Kidney capillary endothelial cell (primary cell): Measurements from ENCODE around the gene PPP1R1C.

Experiments used
- DNase-seq: peaks from one replicate; pipeline ENCODE4 v3.0.0-alpha.2; 2018; ENCODE audit warnings: low spot score

The PPP1R1C gene

GRCh38 chr2:181972431-181973170, 13.1 kb upstream of the PPP1R1C start:
- DNase-seq, result no peak

- DNase-seq, result no peak
These were observed 12.4 kb upstream of the PPP1R1C start for GRCh38 chr2:181973171-181973783.

DNA sequence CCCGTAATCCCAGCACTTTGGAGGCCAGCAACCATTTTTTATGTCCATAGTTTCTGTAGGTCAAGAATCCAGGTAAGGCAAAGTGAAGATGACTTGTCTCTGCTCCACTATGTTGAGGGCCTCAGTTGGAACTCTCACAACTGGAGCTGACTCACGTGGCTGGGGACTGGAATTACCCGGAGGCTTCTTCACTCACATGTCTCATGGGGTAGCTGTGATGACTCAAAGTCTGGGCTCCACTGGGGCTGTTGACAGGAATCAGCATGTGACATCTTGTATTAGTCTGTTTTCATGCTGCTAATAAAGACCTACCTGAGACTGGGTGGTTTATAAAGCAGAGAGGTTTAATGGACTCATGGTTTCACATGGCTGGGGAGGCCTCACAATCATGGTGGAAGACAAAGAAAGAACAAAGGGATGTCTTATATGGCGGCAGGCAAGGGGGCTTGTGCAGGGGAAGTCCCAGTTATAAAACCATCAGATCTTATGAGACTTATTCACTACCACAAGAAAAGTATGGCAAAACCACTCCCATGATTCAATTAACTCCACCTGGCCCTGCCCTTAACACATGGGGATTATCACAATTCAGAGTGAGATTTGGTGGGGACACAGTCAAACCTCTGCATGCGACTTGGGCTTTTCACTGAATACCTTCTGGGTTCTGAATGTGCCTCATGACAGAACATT, 7.8 kb upstream of the PPP1R1C start:
- DNase-seq, result no peak

DNA sequence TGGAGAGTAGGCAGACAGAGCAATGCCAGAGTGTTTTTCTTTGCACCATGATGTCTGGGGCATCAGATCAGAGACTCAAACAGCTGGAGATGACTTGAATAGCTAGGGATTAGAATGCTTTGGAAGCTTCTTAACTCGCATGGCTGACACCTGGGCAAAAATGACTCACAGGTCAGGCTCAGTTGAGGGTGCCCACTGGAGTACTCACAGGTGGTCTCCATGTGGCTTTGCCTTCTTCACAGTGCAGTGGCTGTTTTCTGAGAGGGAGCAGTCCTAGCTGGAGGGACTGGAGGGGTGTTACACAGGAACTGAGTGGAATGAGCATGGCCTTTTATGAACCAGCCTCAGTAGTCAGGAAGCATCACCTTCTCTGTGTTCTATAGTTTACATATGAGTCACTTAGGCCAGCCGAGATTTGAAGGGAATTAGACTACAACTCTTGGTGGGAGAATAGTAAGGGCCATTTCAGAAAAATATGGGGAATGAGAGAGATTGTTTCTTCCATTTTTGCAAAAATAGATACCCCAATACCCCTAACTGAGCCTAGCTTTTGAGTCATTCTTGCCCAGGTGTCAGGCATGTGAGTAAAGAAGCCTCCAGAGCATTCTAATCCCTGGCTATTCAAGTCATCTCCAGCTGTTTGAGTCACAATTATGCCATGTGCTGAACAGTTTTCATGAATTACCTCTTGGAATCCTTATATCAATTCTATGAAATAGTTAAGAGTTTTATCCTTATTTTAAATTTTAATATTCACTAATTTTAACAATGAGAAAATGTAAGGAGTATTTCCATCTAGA, 7.1 kb upstream of the PPP1R1C start:
- no peak for DNase-seq

DNA sequence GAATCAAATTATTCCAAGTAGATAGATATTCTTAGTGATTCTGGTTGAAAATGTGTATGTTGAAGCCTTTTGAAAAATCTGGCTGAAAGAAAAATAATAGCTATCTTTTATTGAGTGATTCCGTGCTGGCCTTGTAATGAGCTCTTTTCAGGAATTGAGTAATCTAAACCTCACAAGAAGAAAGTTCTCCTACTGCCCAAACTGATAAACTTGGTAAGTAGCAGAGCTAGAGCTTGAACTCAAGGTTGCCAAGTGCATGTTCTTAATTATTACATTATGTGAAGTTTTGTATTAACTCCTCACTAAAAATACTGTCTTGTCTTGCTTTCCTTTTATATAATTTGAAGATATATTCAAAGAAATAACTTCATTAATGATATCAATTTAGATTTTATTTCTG, 1.6 kb upstream of the PPP1R1C start:
- no peak for DNase-seq

DNA sequence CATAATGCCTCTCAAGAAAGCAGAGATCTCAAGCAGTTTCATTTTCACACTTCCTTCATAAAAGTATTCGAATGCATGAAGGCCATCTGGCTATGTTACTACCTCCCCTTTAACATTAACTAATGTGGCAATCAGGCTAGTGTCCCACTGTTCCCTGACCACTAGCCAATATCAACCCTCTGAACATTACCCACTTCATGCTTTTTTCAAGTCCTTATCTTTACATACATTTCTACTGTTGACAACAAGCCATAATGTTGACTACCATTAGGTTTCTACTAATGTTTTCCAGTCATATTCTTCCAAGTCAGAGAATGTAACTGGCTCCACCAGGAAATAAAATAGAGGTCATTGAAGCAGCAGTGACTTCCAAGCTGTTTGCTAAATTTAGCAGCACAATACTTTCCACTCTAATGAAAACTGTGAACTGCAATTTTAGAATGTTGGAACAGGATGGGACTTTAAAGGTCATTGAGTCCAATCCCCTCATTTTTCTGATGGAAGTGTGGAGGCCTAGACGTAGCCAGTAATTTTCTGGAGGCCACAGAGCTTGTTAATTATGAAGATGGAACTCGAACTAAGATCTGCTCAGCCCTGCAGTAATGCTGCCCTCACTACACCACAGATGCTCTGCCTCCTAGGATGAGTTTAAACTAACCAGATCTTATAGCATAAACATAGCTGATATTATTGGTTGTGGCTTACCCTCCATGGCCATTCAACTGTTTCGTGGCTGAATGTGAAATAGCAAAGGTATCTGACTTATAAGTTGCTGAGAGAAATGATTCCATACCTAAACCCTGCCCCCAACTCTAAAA, 630 bp upstream of the PPP1R1C start:
- no peak for DNase-seq

DNA sequence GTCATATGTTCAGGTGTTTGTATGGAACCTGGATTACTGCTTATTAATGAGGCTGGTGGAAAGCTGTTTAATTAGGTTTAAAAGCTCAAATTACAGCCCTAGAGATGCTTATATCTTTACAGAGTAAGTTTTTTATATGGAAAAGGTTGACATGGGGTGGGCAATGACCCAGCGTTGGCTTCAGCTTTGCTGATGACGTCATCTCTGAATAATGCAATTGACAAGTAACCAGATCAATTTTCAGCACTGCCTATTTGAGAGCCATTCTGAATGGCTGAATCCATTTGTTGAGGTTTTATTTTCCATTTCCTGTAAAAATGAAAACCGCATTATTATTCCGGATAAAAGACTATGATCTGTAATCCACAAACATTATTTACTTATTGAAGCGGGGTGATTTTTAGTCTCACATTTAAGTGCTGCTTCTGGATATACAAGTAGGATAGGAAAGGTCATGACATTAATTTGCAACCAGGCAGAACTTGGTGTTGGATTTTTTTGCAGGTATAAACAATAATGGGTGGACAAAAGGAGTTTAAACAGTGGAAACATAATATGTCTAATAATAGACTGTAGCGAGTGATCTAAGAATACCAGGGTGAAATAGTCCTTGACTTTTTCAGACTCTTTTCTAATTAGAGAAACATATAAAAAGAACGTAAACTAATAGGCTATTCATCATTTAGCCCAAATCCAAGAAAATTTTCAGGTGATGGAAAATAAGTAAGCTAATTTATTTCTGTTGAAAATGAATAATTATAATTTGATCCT, 2.7 kb downstream of the PPP1R1C start:
- DNase-seq, result no peak

- DNase-seq, result no peak
These were observed 3.4 kb downstream of the PPP1R1C start for GRCh38 chr2:181989099-181989498.

GRCh38 chr2:181991171-181991885, 5.7 kb downstream of the PPP1R1C start:
- DNase-seq, result no peak

- DNase-seq, result no peak
These were observed 7.1 kb downstream of the PPP1R1C start for GRCh38 chr2:181992776-181993175.

DNA sequence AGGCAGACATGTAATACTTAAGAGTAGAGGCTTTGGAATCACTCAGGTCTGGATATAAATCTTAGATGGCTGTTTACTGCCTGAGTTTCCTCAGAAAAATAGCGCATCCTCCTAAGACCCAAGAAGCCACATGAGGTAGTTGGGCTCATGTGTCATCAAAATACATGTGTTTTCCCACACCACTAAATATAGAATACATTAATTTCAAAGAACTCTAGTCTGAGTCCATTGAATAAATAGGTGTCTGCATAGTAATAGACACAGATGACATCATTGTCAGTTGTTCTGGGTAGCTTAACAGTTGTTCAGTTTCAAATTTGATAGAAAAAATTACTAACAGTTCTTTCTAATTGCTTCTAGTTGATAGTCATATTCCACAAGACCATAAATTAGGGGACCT, 9.6 kb downstream of the PPP1R1C start:
- no peak for DNase-seq

DNA sequence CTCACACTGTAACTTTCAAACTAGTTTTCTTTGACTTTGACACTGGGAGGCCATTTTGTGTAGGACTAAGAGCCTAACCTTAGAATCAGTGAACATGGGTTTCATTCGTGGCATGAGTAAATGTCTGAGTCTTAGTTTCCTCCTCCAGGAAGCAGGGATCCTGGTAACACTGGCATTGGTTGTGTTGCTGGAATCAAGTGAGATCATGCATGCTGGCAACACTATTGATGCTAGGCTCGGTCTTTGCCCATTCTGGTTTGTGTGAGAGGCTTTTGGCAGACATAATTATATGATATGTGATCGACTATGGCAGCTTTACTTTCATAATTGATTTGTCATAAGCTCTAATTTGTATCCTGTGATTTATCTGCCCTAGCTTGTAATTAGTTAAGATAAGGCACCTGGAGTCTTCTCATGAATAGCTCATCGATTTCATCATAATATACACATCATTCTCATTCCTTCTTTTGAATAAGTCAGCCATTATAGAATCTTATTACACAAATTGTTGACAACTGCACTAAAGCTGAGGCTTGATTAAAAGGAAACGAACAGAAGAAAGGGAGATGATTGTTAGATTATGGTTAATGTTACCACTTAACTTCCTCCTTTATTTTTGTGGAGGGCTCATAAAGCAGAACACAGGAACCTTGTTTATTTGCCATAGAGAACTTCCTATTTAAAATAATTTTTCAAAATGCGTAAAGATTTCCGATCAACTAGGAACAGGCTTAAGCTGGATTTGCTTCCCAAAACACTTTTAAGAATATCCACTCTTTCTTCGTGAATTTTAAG, 12.6 kb downstream of the PPP1R1C start:
- DNase-seq, result peak; percentile 3

- DNase-seq, result no peak
These were observed 13.4 kb downstream of the PPP1R1C start for GRCh38 chr2:181998891-181999654.

DNA sequence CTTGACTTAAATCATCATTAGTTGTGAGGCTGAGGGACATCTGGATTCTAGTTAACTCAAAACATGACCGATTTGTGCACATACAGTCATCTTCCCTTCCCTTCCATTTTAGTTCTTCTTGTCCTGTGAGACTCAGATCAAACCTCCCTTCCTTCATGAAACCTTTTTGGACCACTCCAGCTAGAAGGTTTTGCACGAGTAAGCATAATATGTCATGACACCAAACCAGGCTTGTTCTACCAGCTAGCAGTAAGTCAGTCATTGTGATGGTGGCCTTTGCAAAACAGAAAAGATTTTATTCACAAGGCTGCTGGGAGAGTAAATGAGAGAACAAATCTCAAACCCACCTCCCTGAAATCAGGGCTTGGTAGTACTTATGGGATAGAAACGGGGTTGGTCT, 14.3 kb downstream of the PPP1R1C start:
- no peak for DNase-seq

GRCh38 chr2:182004945-182005520, 19.4 kb downstream of the PPP1R1C start:
- DNase-seq, result no peak

- DNase-seq, result no peak
These were observed 21.1 kb downstream of the PPP1R1C start for GRCh38 chr2:182006595-182007341.

DNA sequence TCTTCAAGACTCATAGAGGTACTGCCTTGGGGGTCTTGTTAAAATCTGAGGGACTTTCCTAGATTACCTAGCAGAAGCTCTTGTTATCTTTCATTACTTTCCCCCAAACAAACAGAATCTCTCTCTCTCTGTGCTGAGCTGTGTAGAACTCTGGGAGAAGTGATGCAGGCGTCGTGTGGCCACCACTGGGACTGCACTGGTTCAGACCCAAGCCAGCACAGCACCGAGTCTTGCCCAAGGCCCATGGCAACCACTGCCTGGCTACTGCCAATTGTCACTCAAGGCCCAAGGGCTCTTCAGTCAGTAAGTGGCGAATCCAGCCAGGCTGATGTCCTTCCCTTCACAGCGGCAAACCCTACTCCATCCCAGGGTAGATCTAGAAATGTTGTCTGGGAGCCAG, 28.6 kb downstream of the PPP1R1C start:
- no peak for DNase-seq
